IMR-90 (cell line): ENCODE results near the gene PCP4. TPM values are rescaled to one million over a fixed set of nuclear protein-coding genes. Genes with fewer than 3 reads are reported as not detected.

Experiments
- ATAC-seq: fragments of 200-7000 bp; cut with Tn5 transposase; 2 replicates; pipeline ENCODE4 v1.9.1; 2020; ENCODE audit warnings: low read depth, mild to moderate bottlenecking, moderate library complexity
- BruUV-seq: library from RNA; stranded (reverse); fragments of 400-500 nt; replicated peaks from 2 replicates; lab custom pipeline; 2021; lab: Mats Ljungman, UMichigan
- CTCF ChIA-PET: fragments of 300-600 bp; formaldehyde crosslinking; extraction: SDS; loops from one replicate; lab custom pipeline; 2021; ENCODE audit warnings: antibody characterized with exemption; lab: Yijun Ruan, JAX
- POLR2A ChIA-PET: fragments of 300-600 bp; sonication (Branson Sonifier 250); formaldehyde crosslinking; loops from one replicate; lab custom pipeline; 2022; ENCODE audit warnings: antibody characterized with exemption; ENCODE audit not compliant: unreplicated experiment; lab: Charles Lee
- DNase-seq: peaks from one replicate; pipeline ENCODE4 v3.0.0; 2013
- H2AFZ ChIP-seq: replicated peaks from 2 replicates; pipeline ENCODE3; 2013; ENCODE audit warnings: low read length, mild to moderate bottlenecking; ENCODE audit not compliant: poor library complexity
- H2AK5ac ChIP-seq: 2 replicates; pipeline ENCODE4 v1.6.1; 2013; ENCODE audit warnings: low read depth, low read length, inconsistent platforms
- H2AK9ac ChIP-seq: replicated peaks from 2 replicates; pipeline ENCODE3; 2013; ENCODE audit warnings: mild to moderate bottlenecking, low read depth, low read length, moderate library complexity; ENCODE audit not compliant: poor library complexity
- H2BK120ac ChIP-seq: 2 replicates; pipeline ENCODE4 v1.6.1; 2013; ENCODE audit warnings: low read depth, low read length, inconsistent platforms
- H2BK15ac ChIP-seq: 3 replicates; pipeline ENCODE4 v1.6.1; 2013; ENCODE audit warnings: low read depth, low read length, inconsistent platforms
- H2BK20ac ChIP-seq: 2 replicates; pipeline ENCODE4 v1.6.1; 2013; ENCODE audit warnings: low read depth, mild to moderate bottlenecking, inconsistent platforms, low read length, moderate library complexity
- H2BK5ac ChIP-seq: 2 replicates; pipeline ENCODE4 v1.6.1; 2013; ENCODE audit warnings: mild to moderate bottlenecking, low read depth, low read length, inconsistent platforms; ENCODE audit not compliant: poor library complexity, severe bottlenecking
- H3K14ac ChIP-seq: replicated peaks from 2 replicates; pipeline ENCODE4 v1.6.1; 2013; ENCODE audit warnings: low read depth, low read length, inconsistent platforms
- H3K18ac ChIP-seq: 2 replicates; pipeline ENCODE4 v1.6.1; 2013; ENCODE audit warnings: low read depth, low read length, control low read depth
- H3K23ac ChIP-seq: 2 replicates; pipeline ENCODE4 v1.6.1; 2013; ENCODE audit warnings: low read depth, low read length, inconsistent platforms
- H3K27ac ChIP-seq: 2 replicates; pipeline ENCODE4 v1.5.1; 2013; ENCODE audit warnings: mild to moderate bottlenecking, control low read depth, low read length; ENCODE audit not compliant: insufficient read depth
- H3K27me3 ChIP-seq: 2 replicates; pipeline ENCODE4 v1.6.1; 2013; ENCODE audit warnings: low read length; ENCODE audit not compliant: control insufficient read depth, insufficient read depth
- H3K36me3 ChIP-seq: 2 replicates; pipeline ENCODE4 v1.6.1; 2013; ENCODE audit warnings: low read length, mixed read lengths; ENCODE audit not compliant: control insufficient read depth, insufficient read depth
- H3K4ac ChIP-seq: 2 replicates; pipeline ENCODE4 v1.6.1; 2013; ENCODE audit warnings: low read depth, low read length, inconsistent platforms
- H3K4me1 ChIP-seq: 2 replicates; pipeline ENCODE4 v1.6.1; 2013; ENCODE audit warnings: low read length, mixed read lengths; ENCODE audit not compliant: control insufficient read depth, insufficient read depth
- H3K4me2 ChIP-seq: 2 replicates; pipeline ENCODE4 v1.6.1; 2013; ENCODE audit warnings: low read depth, mild to moderate bottlenecking, control low read depth, low read length, moderate library complexity
- H3K4me3 ChIP-seq: 2 replicates; pipeline ENCODE4 v1.5.1; 2013; ENCODE audit warnings: low read depth, mild to moderate bottlenecking, control low read depth, low read length, moderate library complexity; ENCODE audit not compliant: insufficient read depth
- H3K56ac ChIP-seq: 2 replicates; pipeline ENCODE4 v1.6.1; 2013; ENCODE audit warnings: low read length, inconsistent platforms; ENCODE audit not compliant: insufficient read depth; ENCODE audit errors: extremely low read depth
- H3K79me1 ChIP-seq, 2 experiments: 2 replicates each; pipeline ENCODE4 v1.6.1; 2013; ENCODE audit warnings: low read length in 2 of 2, inconsistent platforms in 1 of 2, low read depth in 1 of 2
- H3K9ac ChIP-seq: 2 replicates; pipeline ENCODE4 v1.6.1; 2013; ENCODE audit warnings: low read depth, low read length, control low read depth
- H3K9me1 ChIP-seq: 2 replicates; pipeline ENCODE4 v1.6.1; 2013; ENCODE audit warnings: low read length, inconsistent platforms; ENCODE audit not compliant: insufficient read depth
- H3K9me3 ChIP-seq: 2 replicates; pipeline ENCODE4 v1.6.1; 2013; ENCODE audit warnings: low read length; ENCODE audit not compliant: control insufficient read depth, insufficient read depth
- H4K20me1 ChIP-seq: 2 replicates; pipeline ENCODE4 v1.6.1; 2013; ENCODE audit warnings: low read length, inconsistent platforms; ENCODE audit not compliant: insufficient read depth
- H4K5ac ChIP-seq: 2 replicates; pipeline ENCODE4 v1.6.1; 2013; ENCODE audit warnings: mild to moderate bottlenecking, low read depth, low read length, control low read depth
- H4K8ac ChIP-seq, 2 experiments: 2 replicates each; pipeline ENCODE4 v1.6.1; 2013; ENCODE audit warnings: low read depth in 2 of 2, low read length in 2 of 2, control low read depth in 1 of 2, inconsistent platforms in 1 of 2
- H4K91ac ChIP-seq: 2 replicates; pipeline ENCODE4 v1.6.1; 2013; ENCODE audit warnings: low read depth, low read length, inconsistent platforms; ENCODE audit not compliant: insufficient read depth
- CHD1 ChIP-seq: IDR thresholded peaks from 2 replicates; pipeline ENCODE4 v1.6.1; 2012; ENCODE audit warnings: low read depth, low read length, improper control_type of control experiment
- FOS ChIP-seq: fragments of 150-350 bp; IDR thresholded peaks from 2 replicates; pipeline ENCODE4 v1.6.1; 2016; ENCODE audit warnings: low read depth, low read length
- MXI1 ChIP-seq: IDR thresholded peaks from 2 replicates; pipeline ENCODE4 v1.6.1; 2012; ENCODE audit warnings: low read depth, mild to moderate bottlenecking, low read length, moderate library complexity, borderline replicate concordance
- POLR2A ChIP-seq: IDR thresholded peaks from 2 replicates; pipeline ENCODE4 v1.6.1; 2012; ENCODE audit warnings: mild to moderate bottlenecking, low read depth, low read length
- RAD21 ChIP-seq: IDR thresholded peaks from 2 replicates; pipeline ENCODE4 v1.6.1; 2012; ENCODE audit warnings: low read length, improper control_type of control experiment
- RCOR1 ChIP-seq: IDR thresholded peaks from 2 replicates; pipeline ENCODE4 v1.6.1; 2012; ENCODE audit warnings: mild to moderate bottlenecking, low read length, improper control_type of control experiment; ENCODE audit not compliant: insufficient replicate concordance
- WGBS, 2 experiments: methylation state at CpG; one replicate each; pipeline versions ENCODE4 v1.1.5 to v1.1.7; 2013; ENCODE audit warnings: missing lambda C conversion rate in 2 of 2; ENCODE audit not compliant: insufficient read length in 1 of 2; ENCODE audit errors: extremely low coverage in 2 of 2; 5-methylcytosine and 5-hydroxymethylcytosine counted together
- dilution Hi-C: fragments of 300-500 bp; cut with HindIII; formaldehyde crosslinking; loops from one replicate; pipeline ENCODE4 v1.14.3; 2018; ENCODE audit warnings: low sequenced_read_pairs; ENCODE audit not compliant: unreplicated experiment
- in situ Hi-C: fragments of 300-500 bp; cut with MboI; formaldehyde crosslinking; loops from 3 replicates; pipeline ENCODE4 v1.14.3; 2019; ENCODE audit warnings: low sequenced_read_pairs, inconsistent platforms, mixed read lengths
- intact Hi-C: fragments of 100-400 bp; cut with micrococcal nuclease; formaldehyde crosslinking; loops from 2 replicates; pipeline ENCODE4 v1.10.0; 2022
- polyA plus RNA-seq, 3 experiments: library from polyadenylated mRNA; depleted of rRNA; stranded (reverse); fragments of >200 nt; gene quantifications; 2 replicates each; pipeline ENCODE4 v1.2.3, GENCODE V29; 2012; ENCODE audit warnings: low replicate concordance in 1 of 3
- total RNA-seq: library from RNA; depleted of rRNA; stranded (reverse); fragments of >200 nt; gene quantifications from 2 replicates; pipeline ENCODE4 v1.2.3, GENCODE V29; 2012
- TF ChIP-seq, protein P1 (sequence below): fragments of 150-350 bp; IDR thresholded peaks from 2 replicates; pipeline ENCODE4 v1.6.1; 2017; ENCODE audit warnings: mild to moderate bottlenecking, antibody characterized with exemption, low read length, low read depth

Gene PCP4
- total and polyA plus RNA-seq, 2 of the 4 experiments (the other 2 are of a cell fraction): not detected

GRCh38 chr21:39965026-39965425 lies 97.8 kb downstream of the PCP4 start:
- no peak overlapping the region for H4K8ac ChIP-seq
- TF ChIP-seq POLR2A (no peak), RAD21 (no peak), MXI1 (no peak), FOS (no peak), RCOR1 (no peak), CHD1 (no peak)
- TF ChIP-seq, protein P1, sequence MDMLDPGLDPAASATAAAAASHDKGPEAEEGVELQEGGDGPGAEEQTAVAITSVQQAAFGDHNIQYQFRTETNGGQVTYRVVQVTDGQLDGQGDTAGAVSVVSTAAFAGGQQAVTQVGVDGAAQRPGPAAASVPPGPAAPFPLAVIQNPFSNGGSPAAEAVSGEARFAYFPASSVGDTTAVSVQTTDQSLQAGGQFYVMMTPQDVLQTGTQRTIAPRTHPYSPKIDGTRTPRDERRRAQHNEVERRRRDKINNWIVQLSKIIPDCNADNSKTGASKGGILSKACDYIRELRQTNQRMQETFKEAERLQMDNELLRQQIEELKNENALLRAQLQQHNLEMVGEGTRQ: no peak
- no peak for ATAC-seq
- H2AK9ac ChIP-seq: no peak overlapping the region
- no peak for DNase-seq
- no peak overlapping the region for H2BK5ac ChIP-seq
- CTCF ChIA-PET: no interaction called here
- WGBS, 2 experiments: no CpG with 5 or more reads among the region's 1 CpG
- H3K79me1 ChIP-seq: no peaks in the 10 kb centered on the region
- no peak overlapping the region for H3K4ac ChIP-seq
- H4K91ac ChIP-seq: no peak overlapping the region
- no peak overlapping the region for H2AFZ ChIP-seq
- no peaks in the 10 kb centered on the region for H3K36me3 ChIP-seq
- no peaks in the 10 kb centered on the region for H4K20me1 ChIP-seq
- H3K4me2 ChIP-seq: no peak overlapping the region
- no peak overlapping the region for H3K4me3 ChIP-seq
- H3K27me3 ChIP-seq: no peaks in the 10 kb centered on the region
- H3K9me1 ChIP-seq: no peaks in the 10 kb centered on the region
- in situ Hi-C loops: loop anchor here (25.0 kb wide), 1 partner anchor 122 kb away; no protein-coding TSS in a partner anchor
- H3K18ac ChIP-seq: no peak overlapping the region
- no TSS peak for BruUV-seq
- H3K27ac ChIP-seq: no peak overlapping the region
- H3K14ac ChIP-seq: no peak overlapping the region
- H4K5ac ChIP-seq: no peak overlapping the region
- no peaks in the 10 kb centered on the region for H3K4me1 ChIP-seq
- dilution Hi-C loops: no loop called here
- H3K23ac ChIP-seq: no peak overlapping the region
- POLR2A ChIA-PET: no interaction called here
- no peak overlapping the region for H3K9ac ChIP-seq
- no peak overlapping the region for H2BK15ac ChIP-seq
- no peak overlapping the region for H2BK20ac ChIP-seq
- peaks cover 22% of the 10 kb centered on the region for H3K9me3 ChIP-seq
- H3K56ac ChIP-seq: no peak overlapping the region
- intact Hi-C loops: no loop called here
- H2AK5ac ChIP-seq: no peak overlapping the region
- no peak overlapping the region for H2BK120ac ChIP-seq
